Thyroid gland (tissue), 4 donors: ENCODE data around the gene MED14.

Source experiments
- POLR2A ChIP-seq, 2 donors: fragments of 450-650 bp; IDR thresholded peaks; one replicate each; pipeline ENCODE4 v1.6.1; 2017; ENCODE audit warnings: antibody characterized with exemption in 2 of 2, mild to moderate bottlenecking in 2 of 2, moderate library complexity in 1 of 2
- TF ChIP-seq, protein P1 (sequence below), 6 experiments: fragments of 200-600 bp in 3 of 6; fragments of 450-650 bp in 3 of 6; sonication (generic) in 3 of 6; IDR thresholded peaks; one replicate each; pipeline ENCODE4 v1.5.1; 2016 to 2019; ENCODE audit warnings: antibody characterized with exemption in 6 of 6, mild to moderate bottlenecking in 2 of 6, inconsistent platforms in 1 of 6, moderate library complexity in 1 of 6

DNA sequence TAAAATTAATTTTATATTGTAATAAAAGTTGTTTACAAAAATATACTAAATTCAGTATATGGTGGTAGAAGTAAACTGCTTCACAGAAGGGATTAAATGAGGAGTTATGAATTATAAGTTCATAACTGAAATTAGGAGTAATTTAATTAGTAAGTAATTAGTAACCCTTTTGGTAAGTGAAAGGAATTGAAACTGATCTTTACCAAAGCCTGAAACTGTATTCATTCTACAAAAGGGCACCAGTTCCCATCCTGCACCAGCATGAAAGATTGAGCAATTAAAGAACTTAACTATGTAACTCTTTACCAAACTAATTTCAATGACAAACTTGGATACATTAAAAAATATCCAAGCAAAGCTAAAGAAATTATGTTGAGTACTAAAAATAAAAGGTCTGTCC, 8.2 kb downstream of the MED14 start:
- TF ChIP-seq, protein P1, sequence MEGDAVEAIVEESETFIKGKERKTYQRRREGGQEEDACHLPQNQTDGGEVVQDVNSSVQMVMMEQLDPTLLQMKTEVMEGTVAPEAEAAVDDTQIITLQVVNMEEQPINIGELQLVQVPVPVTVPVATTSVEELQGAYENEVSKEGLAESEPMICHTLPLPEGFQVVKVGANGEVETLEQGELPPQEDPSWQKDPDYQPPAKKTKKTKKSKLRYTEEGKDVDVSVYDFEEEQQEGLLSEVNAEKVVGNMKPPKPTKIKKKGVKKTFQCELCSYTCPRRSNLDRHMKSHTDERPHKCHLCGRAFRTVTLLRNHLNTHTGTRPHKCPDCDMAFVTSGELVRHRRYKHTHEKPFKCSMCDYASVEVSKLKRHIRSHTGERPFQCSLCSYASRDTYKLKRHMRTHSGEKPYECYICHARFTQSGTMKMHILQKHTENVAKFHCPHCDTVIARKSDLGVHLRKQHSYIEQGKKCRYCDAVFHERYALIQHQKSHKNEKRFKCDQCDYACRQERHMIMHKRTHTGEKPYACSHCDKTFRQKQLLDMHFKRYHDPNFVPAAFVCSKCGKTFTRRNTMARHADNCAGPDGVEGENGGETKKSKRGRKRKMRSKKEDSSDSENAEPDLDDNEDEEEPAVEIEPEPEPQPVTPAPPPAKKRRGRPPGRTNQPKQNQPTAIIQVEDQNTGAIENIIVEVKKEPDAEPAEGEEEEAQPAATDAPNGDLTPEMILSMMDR (IDR thresholded peaks at IDR 0.05), result no peak
- no peak for TF ChIP-seq POLR2A (IDR thresholded peaks at IDR 0.05)
